Measurements from ENCODE around the gene PSMG2.
"Not testable (repeated sequence)": the region's sequence is repeated elsewhere in the genome, so short reads cannot be mapped to it uniquely, and the experiment has no call there.

PSMG2 gene

DNA sequence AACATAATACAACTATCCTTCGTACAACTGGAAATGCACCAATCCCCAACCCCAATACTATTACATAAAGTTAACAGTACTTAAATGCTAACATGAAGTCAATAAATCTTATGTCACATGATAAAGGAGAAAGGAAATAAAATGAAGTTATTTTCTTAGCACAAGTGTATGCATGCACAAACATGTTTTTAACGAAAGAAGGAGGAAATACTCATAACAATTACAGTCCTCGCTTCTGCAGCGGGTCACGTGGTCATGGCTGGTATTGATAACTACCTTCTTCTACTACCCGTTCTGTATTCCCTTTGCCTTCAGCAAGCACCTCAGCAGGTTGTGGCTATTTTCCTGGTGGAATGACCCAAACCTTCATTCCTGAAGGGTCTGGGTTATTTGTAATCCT, 51.7 kb downstream of the PSMG2 start:
- TF ChIP-seq GLIS3 (CRISPR knock-in tag; IDR thresholded peaks at IDR 0.05) (no peak), ZNF565 (CRISPR knock-in tag; conservative IDR thresholded peaks at IDR 0.05; ENCODE audit: low read depth) (no peak), ZNF70 (CRISPR knock-in tag; IDR thresholded peaks at IDR 0.05) (no peak), ESRRG (CRISPR knock-in tag; IDR thresholded peaks at IDR 0.05) (no peak)
- TF ChIP-seq, protein P1, sequence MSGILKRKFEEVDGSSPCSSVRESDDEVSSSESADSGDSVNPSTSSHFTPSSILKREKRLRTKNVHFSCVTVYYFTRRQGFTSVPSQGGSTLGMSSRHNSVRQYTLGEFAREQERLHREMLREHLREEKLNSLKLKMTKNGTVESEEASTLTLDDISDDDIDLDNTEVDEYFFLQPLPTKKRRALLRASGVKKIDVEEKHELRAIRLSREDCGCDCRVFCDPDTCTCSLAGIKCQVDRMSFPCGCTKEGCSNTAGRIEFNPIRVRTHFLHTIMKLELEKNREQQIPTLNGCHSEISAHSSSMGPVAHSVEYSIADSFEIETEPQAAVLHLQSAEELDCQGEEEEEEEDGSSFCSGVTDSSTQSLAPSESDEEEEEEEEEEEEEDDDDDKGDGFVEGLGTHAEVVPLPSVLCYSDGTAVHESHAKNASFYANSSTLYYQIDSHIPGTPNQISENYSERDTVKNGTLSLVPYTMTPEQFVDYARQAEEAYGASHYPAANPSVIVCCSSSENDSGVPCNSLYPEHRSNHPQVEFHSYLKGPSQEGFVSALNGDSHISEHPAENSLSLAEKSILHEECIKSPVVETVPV (CRISPR knock-in tag; IDR thresholded peaks at IDR 0.05): no peak
- TF ChIP-seq, protein P2, sequence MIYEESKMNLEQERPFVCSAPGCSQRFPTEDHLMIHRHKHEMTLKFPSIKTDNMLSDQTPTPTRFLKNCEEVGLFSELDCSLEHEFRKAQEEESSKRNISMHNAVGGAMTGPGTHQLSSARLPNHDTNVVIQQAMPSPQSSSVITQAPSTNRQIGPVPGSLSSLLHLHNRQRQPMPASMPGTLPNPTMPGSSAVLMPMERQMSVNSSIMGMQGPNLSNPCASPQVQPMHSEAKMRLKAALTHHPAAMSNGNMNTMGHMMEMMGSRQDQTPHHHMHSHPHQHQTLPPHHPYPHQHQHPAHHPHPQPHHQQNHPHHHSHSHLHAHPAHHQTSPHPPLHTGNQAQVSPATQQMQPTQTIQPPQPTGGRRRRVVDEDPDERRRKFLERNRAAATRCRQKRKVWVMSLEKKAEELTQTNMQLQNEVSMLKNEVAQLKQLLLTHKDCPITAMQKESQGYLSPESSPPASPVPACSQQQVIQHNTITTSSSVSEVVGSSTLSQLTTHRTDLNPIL (CRISPR knock-in tag; IDR thresholded peaks at IDR 0.05; ENCODE audit: low read depth): no peak
- no peak for ATAC-seq

DNA sequence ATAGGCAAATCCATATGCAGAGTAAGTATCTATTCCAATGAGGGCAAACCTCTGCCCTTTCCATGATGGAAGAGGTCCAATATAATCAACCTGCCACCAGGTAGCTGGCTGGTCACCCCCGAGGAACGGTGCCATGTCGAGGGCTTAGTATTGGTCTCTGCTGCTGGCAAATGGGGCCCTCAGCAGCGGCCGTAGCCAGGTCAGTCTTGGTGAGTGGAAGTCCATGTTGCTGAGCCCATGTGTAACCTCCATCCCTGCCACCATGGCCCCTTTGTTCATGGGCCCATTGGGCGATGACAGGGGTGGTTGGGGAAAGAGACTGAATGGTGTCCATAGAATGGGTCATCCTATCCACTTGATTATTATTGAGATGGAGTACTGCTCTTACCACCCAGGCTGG, 52.8 kb downstream of the PSMG2 start:
- not testable (repeated sequence) for ATAC-seq

DNA sequence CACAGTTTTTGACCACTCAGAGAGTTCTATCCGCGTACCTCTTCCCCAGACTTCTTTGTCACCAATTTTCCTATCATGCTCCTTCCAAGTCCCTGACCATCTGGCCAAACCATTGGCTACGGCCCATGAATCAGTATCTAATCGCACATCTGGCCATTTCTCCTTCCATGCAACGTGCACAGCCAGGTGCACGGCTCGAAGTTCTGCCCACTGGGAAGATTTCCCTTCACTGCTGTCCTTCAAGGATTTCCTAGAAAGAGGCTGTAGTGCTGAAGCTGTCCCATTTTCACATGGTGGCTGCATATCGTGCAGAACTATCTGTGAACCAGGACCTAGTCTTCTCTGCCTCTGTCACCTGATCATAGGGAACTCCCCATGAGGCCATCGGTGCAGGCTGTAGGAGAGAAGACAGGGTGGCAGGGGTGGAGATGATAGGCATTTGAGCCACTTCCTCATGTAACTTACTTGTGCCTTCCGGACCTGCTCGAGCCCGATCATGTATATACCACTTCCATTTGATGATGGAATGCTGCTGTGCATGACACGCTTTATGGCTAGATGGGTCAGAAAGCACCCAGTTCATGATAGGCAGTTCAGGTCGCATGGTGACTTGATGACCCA, 53.9 kb downstream of the PSMG2 start:
- not testable (repeated sequence) for ATAC-seq

DNA sequence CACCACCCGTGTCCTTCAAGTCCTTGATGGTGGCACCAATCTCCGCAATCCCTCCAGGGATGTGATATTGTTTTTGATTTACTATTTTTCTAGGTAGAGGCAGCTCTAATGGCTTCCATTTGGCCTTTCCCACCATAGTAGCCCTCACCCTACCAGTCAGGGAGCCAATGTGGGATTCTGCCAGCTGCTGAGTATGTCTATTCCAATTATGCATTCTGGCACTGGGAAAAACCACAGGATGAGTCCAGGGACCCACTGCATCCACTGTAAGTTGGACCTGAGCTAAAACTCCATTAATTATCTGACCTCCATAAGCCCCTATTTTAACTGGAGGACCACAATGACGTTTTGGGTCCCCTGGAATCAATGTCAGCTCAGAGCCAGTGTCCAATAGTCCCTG, 55.7 kb downstream of the PSMG2 start:
- ATAC-seq: not testable (repeated sequence)

DNA sequence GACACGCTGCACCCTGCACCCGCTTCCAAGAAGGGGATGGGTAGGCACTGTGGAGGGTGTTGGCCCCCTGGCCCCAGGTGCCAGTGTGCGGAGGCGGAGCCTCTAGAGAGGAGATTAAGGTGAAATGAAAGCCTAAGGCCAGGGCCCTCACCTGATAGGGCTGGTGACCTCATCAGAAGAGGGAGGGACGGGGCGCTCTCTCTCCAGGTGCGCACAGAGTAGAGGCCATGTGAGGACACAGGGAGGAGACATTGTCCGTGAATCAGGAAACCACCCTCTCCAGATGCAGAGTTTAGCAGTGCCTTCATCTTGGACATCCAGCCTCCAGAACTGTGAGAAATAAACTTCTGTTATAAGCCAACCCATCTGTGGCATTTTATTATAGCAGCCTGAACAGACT, 62.3 kb downstream of the PSMG2 start:
- no peak for TF ChIP-seq TOX (CRISPR knock-in tag; IDR thresholded peaks at IDR 0.05; ENCODE audit: borderline replicate concordance)
- no peak for TF ChIP-seq ARNTL (CRISPR knock-in tag; IDR thresholded peaks at IDR 0.05; ENCODE audit: borderline replicate concordance, low read depth)
- TF ChIP-seq ZC3H10 (CRISPR knock-in tag; IDR thresholded peaks at IDR 0.05): no peak
- TF ChIP-seq ZFP30 (CRISPR knock-in tag; IDR thresholded peaks at IDR 0.05): no peak
- no peak for TF ChIP-seq ZNF70 (CRISPR knock-in tag; IDR thresholded peaks at IDR 0.05)
- TF ChIP-seq BACH2 (CRISPR knock-in tag; IDR thresholded peaks at IDR 0.05; ENCODE audit: borderline replicate concordance): no peak
- TF ChIP-seq, protein P2 (CRISPR knock-in tag; IDR thresholded peaks at IDR 0.05; ENCODE audit: low read depth): no peak
- TF ChIP-seq GLIS3 (CRISPR knock-in tag; IDR thresholded peaks at IDR 0.05): no peak
- no peak for TF ChIP-seq ISL1 (CRISPR knock-in tag; IDR thresholded peaks at IDR 0.05)
- no peak for TF ChIP-seq TCF4 (CRISPR knock-in tag; IDR thresholded peaks at IDR 0.05; ENCODE audit: borderline replicate concordance)
- no peak for TF ChIP-seq SNAI2 (CRISPR knock-in tag; IDR thresholded peaks at IDR 0.05)
- no peak for TF ChIP-seq ESRRG (CRISPR knock-in tag; IDR thresholded peaks at IDR 0.05)
- no peak for TF ChIP-seq OSR1 (CRISPR knock-in tag; IDR thresholded peaks at IDR 0.05)
- TF ChIP-seq, protein P3, sequence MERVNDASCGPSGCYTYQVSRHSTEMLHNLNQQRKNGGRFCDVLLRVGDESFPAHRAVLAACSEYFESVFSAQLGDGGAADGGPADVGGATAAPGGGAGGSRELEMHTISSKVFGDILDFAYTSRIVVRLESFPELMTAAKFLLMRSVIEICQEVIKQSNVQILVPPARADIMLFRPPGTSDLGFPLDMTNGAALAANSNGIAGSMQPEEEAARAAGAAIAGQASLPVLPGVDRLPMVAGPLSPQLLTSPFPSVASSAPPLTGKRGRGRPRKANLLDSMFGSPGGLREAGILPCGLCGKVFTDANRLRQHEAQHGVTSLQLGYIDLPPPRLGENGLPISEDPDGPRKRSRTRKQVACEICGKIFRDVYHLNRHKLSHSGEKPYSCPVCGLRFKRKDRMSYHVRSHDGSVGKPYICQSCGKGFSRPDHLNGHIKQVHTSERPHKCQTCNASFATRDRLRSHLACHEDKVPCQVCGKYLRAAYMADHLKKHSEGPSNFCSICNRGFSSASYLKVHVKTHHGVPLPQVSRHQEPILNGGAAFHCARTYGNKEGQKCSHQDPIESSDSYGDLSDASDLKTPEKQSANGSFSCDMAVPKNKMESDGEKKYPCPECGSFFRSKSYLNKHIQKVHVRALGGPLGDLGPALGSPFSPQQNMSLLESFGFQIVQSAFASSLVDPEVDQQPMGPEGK (CRISPR knock-in tag; IDR thresholded peaks at IDR 0.05; ENCODE audit: borderline replicate concordance): no peak
- no peak for TF ChIP-seq CSDC2 (CRISPR knock-in tag; IDR thresholded peaks at IDR 0.05)
- TF ChIP-seq ZNF8 (CRISPR knock-in tag; IDR thresholded peaks at IDR 0.05): no peak
- TF ChIP-seq, protein P4, sequence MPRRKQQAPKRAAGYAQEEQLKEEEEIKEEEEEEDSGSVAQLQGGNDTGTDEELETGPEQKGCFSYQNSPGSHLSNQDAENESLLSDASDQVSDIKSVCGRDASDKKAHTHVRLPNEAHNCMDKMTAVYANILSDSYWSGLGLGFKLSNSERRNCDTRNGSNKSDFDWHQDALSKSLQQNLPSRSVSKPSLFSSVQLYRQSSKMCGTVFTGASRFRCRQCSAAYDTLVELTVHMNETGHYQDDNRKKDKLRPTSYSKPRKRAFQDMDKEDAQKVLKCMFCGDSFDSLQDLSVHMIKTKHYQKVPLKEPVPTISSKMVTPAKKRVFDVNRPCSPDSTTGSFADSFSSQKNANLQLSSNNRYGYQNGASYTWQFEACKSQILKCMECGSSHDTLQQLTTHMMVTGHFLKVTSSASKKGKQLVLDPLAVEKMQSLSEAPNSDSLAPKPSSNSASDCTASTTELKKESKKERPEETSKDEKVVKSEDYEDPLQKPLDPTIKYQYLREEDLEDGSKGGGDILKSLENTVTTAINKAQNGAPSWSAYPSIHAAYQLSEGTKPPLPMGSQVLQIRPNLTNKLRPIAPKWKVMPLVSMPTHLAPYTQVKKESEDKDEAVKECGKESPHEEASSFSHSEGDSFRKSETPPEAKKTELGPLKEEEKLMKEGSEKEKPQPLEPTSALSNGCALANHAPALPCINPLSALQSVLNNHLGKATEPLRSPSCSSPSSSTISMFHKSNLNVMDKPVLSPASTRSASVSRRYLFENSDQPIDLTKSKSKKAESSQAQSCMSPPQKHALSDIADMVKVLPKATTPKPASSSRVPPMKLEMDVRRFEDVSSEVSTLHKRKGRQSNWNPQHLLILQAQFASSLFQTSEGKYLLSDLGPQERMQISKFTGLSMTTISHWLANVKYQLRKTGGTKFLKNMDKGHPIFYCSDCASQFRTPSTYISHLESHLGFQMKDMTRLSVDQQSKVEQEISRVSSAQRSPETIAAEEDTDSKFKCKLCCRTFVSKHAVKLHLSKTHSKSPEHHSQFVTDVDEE (CRISPR knock-in tag; IDR thresholded peaks at IDR 0.05): no peak
- no peak for ATAC-seq
